H1 (cell line): Measurements from ENCODE around the gene SNX15. TPM values are rescaled to one million over a fixed set of nuclear protein-coding genes. Genes with fewer than 3 reads are reported as not detected.
"Not testable (repeated sequence)": the region's sequence is repeated elsewhere in the genome, so short reads cannot be mapped to it uniquely, and the experiment has no call there.

Experiments used
- CTCF ChIA-PET: fragments of 300-600 bp; sonication (Branson Sonifier 250); formaldehyde crosslinking; loops from one replicate; lab custom pipeline; 2021; ENCODE audit not compliant: partially characterized antibody; lab: Charles Lee
- POLR2A ChIA-PET: fragments of 300-600 bp; sonication (Branson Sonifier 250); formaldehyde crosslinking; loops from one replicate; lab custom pipeline; 2021; ENCODE audit warnings: inconsistent platforms; ENCODE audit not compliant: partially characterized antibody; lab: Charles Lee
- DNase-seq, 2 experiments: peaks; one replicate each; pipeline versions ENCODE4 v3.0.0 to v3.0.0-alpha.2; 2010 to 2022; ENCODE audit warnings: low spot score in 2 of 2, low read depth in 1 of 2, mixed read lengths in 1 of 2
- FAIRE-seq: peaks from 2 replicates; lab custom pipeline; 2011; peaks lifted over from hg19 to GRCh38; lab: Jason Lieb, UNC
- H2AFZ ChIP-seq: 2 replicates; pipeline ENCODE4 v1.8.1; 2012; ENCODE audit warnings: low read length, inconsistent platforms
- H2AK5ac ChIP-seq: 2 replicates; pipeline ENCODE4 v1.6.1; 2013; ENCODE audit warnings: low read depth, low read length
- H2BK120ac ChIP-seq: replicated peaks from 2 replicates; pipeline ENCODE3; 2013; ENCODE audit warnings: low read depth, low read length, inconsistent platforms
- H2BK12ac ChIP-seq: 2 replicates; pipeline ENCODE4 v1.6.1; 2013; ENCODE audit warnings: low read depth, low read length
- H2BK15ac ChIP-seq: 2 replicates; pipeline ENCODE4 v1.6.1; 2013; ENCODE audit warnings: low read length
- H2BK20ac ChIP-seq: 2 replicates; pipeline ENCODE4 v1.6.1; 2013; ENCODE audit warnings: low read length
- H2BK5ac ChIP-seq: 2 replicates; pipeline ENCODE4 v1.6.1; 2013; ENCODE audit warnings: low read depth, low read length
- H3K14ac ChIP-seq: 2 replicates; pipeline ENCODE4 v1.6.1; 2013; ENCODE audit warnings: inconsistent platforms; ENCODE audit not compliant: insufficient read length
- H3K18ac ChIP-seq: 2 replicates; pipeline ENCODE4 v1.6.1; 2013; ENCODE audit warnings: low read length; ENCODE audit errors: extremely low read depth
- H3K23ac ChIP-seq: 2 replicates; pipeline ENCODE4 v1.6.1; 2013; ENCODE audit warnings: inconsistent platforms; ENCODE audit not compliant: insufficient read length
- H3K23me2 ChIP-seq: 2 replicates; pipeline ENCODE4 v1.6.1; 2013; ENCODE audit warnings: low read depth, low read length
- H3K27ac ChIP-seq: 2 replicates; pipeline ENCODE4 v1.6.1; 2011; ENCODE audit warnings: low read depth, low read length, inconsistent platforms
- H3K27me3 ChIP-seq, 4 experiments: replicated peaks in 1 of 4; 1 replicate in 1 of 4; 2 replicates in 3 of 4; pipeline versions ENCODE4 v1.6.1 to v1.8.1; 2011 to 2013; ENCODE audit warnings: low read length in 3 of 4, mild to moderate bottlenecking in 3 of 4, inconsistent platforms in 2 of 4, mixed read lengths in 2 of 4, moderate library complexity in 1 of 4; ENCODE audit not compliant: control insufficient read depth in 3 of 4, insufficient read depth in 3 of 4; ENCODE audit errors: extremely low read depth in 1 of 4
- H3K36me3 ChIP-seq, 4 experiments: 2 replicates each; pipeline versions ENCODE4 v1.6.1 to v1.8.1; 2011 to 2013; ENCODE audit warnings: mild to moderate bottlenecking in 4 of 4, low read length in 3 of 4, moderate library complexity in 2 of 4, control low read depth in 1 of 4, inconsistent platforms in 1 of 4; ENCODE audit not compliant: insufficient read depth in 4 of 4, control insufficient read depth in 2 of 4
- H3K4ac ChIP-seq: replicated peaks from 2 replicates; pipeline ENCODE3; 2013; ENCODE audit warnings: low read length, low read depth, mixed read lengths, inconsistent platforms; ENCODE audit not compliant: insufficient read length
- H3K4me1 ChIP-seq, 4 experiments: replicated peaks in 1 of 4; 1 replicate in 1 of 4; 2 replicates in 3 of 4; pipeline versions ENCODE4 v1.6.1 to v1.8.1; 2011 to 2013; ENCODE audit warnings: low read length in 3 of 4, inconsistent platforms in 2 of 4, mixed read lengths in 1 of 4; ENCODE audit not compliant: insufficient read depth in 4 of 4, control insufficient read depth in 3 of 4
- H3K4me2 ChIP-seq, 2 experiments: 2 replicates each; pipeline versions ENCODE4 v1.6.1 to v1.8.1; 2011 to 2013; ENCODE audit warnings: low read depth in 2 of 2, low read length in 2 of 2, control low read depth in 1 of 2, inconsistent platforms in 1 of 2, mild to moderate bottlenecking in 1 of 2; ENCODE audit not compliant: insufficient read depth in 1 of 2
- H3K4me3 ChIP-seq, 4 experiments: fragments of 200-600, 300-600 bp in 1 of 4; sonication (generic), shearing (Covaris generic), sonication (Bioruptor Twin) in 1 of 4; 2 replicates each; pipeline versions ENCODE4 v1.5.1 to v1.8.1; 2011 to 2016; ENCODE audit warnings: low read length in 4 of 4, low read depth in 3 of 4, control low read depth in 2 of 4, inconsistent platforms in 2 of 4, mild to moderate bottlenecking in 2 of 4, mixed read lengths in 1 of 4, moderate library complexity in 1 of 4; ENCODE audit not compliant: insufficient read depth in 2 of 4; ENCODE audit errors: extremely low read depth in 1 of 4
- H3K56ac ChIP-seq: replicated peaks from 2 replicates; pipeline ENCODE3; 2013; ENCODE audit warnings: low read depth, mild to moderate bottlenecking, mixed read lengths, low read length, inconsistent platforms; ENCODE audit not compliant: insufficient read length
- H3K79me1 ChIP-seq: 2 replicates; pipeline ENCODE4 v1.6.1; 2013; ENCODE audit warnings: low read depth, low read length, control low read depth
- H3K79me2 ChIP-seq, 2 experiments: 2 replicates each; pipeline versions ENCODE4 v1.6.1 to v1.8.1; 2012 to 2013; ENCODE audit warnings: low read length in 2 of 2, mild to moderate bottlenecking in 2 of 2, inconsistent platforms in 1 of 2; ENCODE audit not compliant: insufficient read depth in 2 of 2, control insufficient read depth in 1 of 2
- H3K9ac ChIP-seq, 4 experiments: replicated peaks in 1 of 4; 1 replicate in 1 of 4; 2 replicates in 3 of 4; pipeline versions ENCODE4 v1.6.1 to v1.8.1; 2011 to 2013; ENCODE audit warnings: low read depth in 3 of 4, low read length in 3 of 4, control low read depth in 2 of 4, mild to moderate bottlenecking in 2 of 4, moderate library complexity in 2 of 4, inconsistent platforms in 1 of 4; ENCODE audit errors: extremely low read depth in 1 of 4
- H3K9me3 ChIP-seq, 2 experiments: 2 replicates each; pipeline versions ENCODE4 v1.6.1 to v1.8.1; 2012 to 2013; ENCODE audit warnings: mild to moderate bottlenecking in 2 of 2, moderate library complexity in 2 of 2, control low read depth in 1 of 2, inconsistent platforms in 1 of 2, low read depth in 1 of 2, low read length in 1 of 2, mixed read lengths in 1 of 2; ENCODE audit not compliant: insufficient read depth in 2 of 2
- H4K20me1 ChIP-seq, 2 experiments: replicated peaks in 1 of 2; 2 replicates each; pipeline versions ENCODE3 to v1.8.1; 2011 to 2013; ENCODE audit warnings: inconsistent platforms in 2 of 2, low read length in 2 of 2, mild to moderate bottlenecking in 1 of 2; ENCODE audit not compliant: insufficient read depth in 2 of 2, control insufficient read depth in 1 of 2
- H4K5ac ChIP-seq: 2 replicates; pipeline ENCODE4 v1.6.1; 2013; ENCODE audit warnings: low read length, low read depth, mixed read lengths, inconsistent platforms; ENCODE audit not compliant: insufficient read length
- H4K8ac ChIP-seq: 2 replicates; pipeline ENCODE4 v1.8.0; 2013; ENCODE audit warnings: mild to moderate bottlenecking, moderate library complexity, low read length, inconsistent platforms; ENCODE audit not compliant: insufficient read depth; ENCODE audit errors: extremely low read depth
- H4K91ac ChIP-seq: replicated peaks from 2 replicates; pipeline ENCODE3; 2013; ENCODE audit warnings: low read length, mixed read lengths, inconsistent platforms; ENCODE audit not compliant: insufficient read length
- WGBS, 2 experiments: shearing (Covaris generic) in 1 of 2; methylation state at CpG; one replicate each; pipeline versions ENCODE4 v1.1.6 to v1.1.7; 2013 to 2015; ENCODE audit warnings: low lambda C conversion rate in 2 of 2, mixed read lengths in 2 of 2, inconsistent platforms in 1 of 2, low coverage in 1 of 2, missing lambda C conversion rate in 1 of 2; ENCODE audit not compliant: insufficient replicate concordance in 2 of 2, insufficient coverage in 1 of 2, insufficient read length in 1 of 2; ENCODE audit errors: extremely low coverage in 1 of 2, missing lambda C conversion rate in 1 of 2; 5-methylcytosine and 5-hydroxymethylcytosine counted together
- polyA plus RNA-seq, 7 experiments: library from polyadenylated mRNA; depleted of rRNA in 3 of 7; stranded (reverse) in 5 of 7; unstranded in 2 of 7; fragments of >200 nt in 5 of 7; fragments of 200-250 nt in 2 of 7; gene quantifications; 1 replicate in 5 of 7; 2 replicates in 1 of 7; 4 replicates in 1 of 7; pipeline versions ENCODE4 v1.2.1 to v1.2.3, GENCODE V29; 2011 to 2013; ENCODE audit warnings: missing spikeins in 2 of 7, mixed read lengths in 2 of 7
- total RNA-seq: library from RNA; stranded (reverse); fragmentation: NEBNext Ultra II Directional; extraction: Animal tissue kit (Norgen Biotek cat#: 25700); gene quantifications from 2 replicates; pipeline ENCODE4 v1.2.1, GENCODE V29; 2021

The SNX15 gene
- total and polyA plus RNA-seq, 2 of the 8 experiments (the other 6 are each of a cell fraction or from before 2014, with no cell fraction given), result 13.0 to 18.3 TPM

- H3K23me2 ChIP-seq, H3K23ac ChIP-seq, H2BK20ac ChIP-seq, H3K4ac ChIP-seq, H3K79me2 ChIP-seq, H3K9me3 ChIP-seq, H4K8ac ChIP-seq, H4K91ac ChIP-seq, H3K56ac ChIP-seq, H2BK15ac ChIP-seq, H3K4me1 ChIP-seq, H3K79me1 ChIP-seq, H2AK5ac ChIP-seq, FAIRE-seq, H3K4me3 ChIP-seq, H2BK120ac ChIP-seq, DNase-seq, H3K18ac ChIP-seq, H3K27me3 ChIP-seq, H3K4me2 ChIP-seq, H4K20me1 ChIP-seq, H3K27ac ChIP-seq, H4K5ac ChIP-seq, H3K9ac ChIP-seq, H2BK5ac ChIP-seq, H3K14ac ChIP-seq, H2AFZ ChIP-seq, H2BK12ac ChIP-seq: not testable (repeated sequence)
- WGBS, 2 experiments, result 93% methylated on average over 8 of the region's 8 CpGs; no CpG with 5 or more reads in 1 of the 2 experiments
- H3K36me3 ChIP-seq, result peaks cover 3 to 24% (median 16%) of the 10 kb centered on the region in 4 experiments; a peak in 6 of 8 replicates
- CTCF ChIA-PET, result interaction anchor here (1.3 to 2.6 kb wide), 3 partner anchors 9 to 53 kb away, joined by 3 to 14 read pairs (median 11); partner anchors contain the start of gene ARL2
- POLR2A ChIA-PET, result interaction anchor here (1.1 to 1.2 kb wide), 2 partner anchors 43 to 73 kb away, joined by 3 read pairs; no protein-coding TSS in a partner anchor
These were observed 3.7 kb upstream of the SNX15 start for GRCh38 chr11:65023502-65023901.
